Prostate gland (tissue), 2 donors: ENCODE measurements around the gene DOCK7.

Experiments used
- CTCF ChIP-seq, 4 experiments: fragments of 200-600 bp in 2 of 4; fragments of 450-650 bp in 2 of 4; sonication (generic) in 2 of 4; IDR thresholded peaks; 1 replicate in 3 of 4; 2 replicates in 1 of 4; pipeline ENCODE4 v1.5.1; 2016 to 2019; ENCODE audit warnings: antibody characterized with exemption in 4 of 4, mild to moderate bottlenecking in 2 of 4, moderate library complexity in 2 of 4
- POLR2A ChIP-seq: fragments of 450-650 bp; IDR thresholded peaks from one replicate; pipeline ENCODE4 v1.6.1; 2016; ENCODE audit warnings: antibody characterized with exemption, mild to moderate bottlenecking
- POLR2AphosphoS5 ChIP-seq: sonication (generic); formaldehyde crosslinking; IDR thresholded peaks from one replicate; pipeline ENCODE4 v1.6.1; 2017; ENCODE audit warnings: antibody characterized with exemption

- TF ChIP-seq CTCF (IDR thresholded peaks at IDR 0.05) (no peak), POLR2A (no peak), POLR2AphosphoS5 (no peak)
Measured at GRCh38 chr1:62673629-62674028, 14.6 kb downstream of the DOCK7 start.
